Medulla oblongata (tissue), 1 donor: Measurements from ENCODE around the gene REPS2.

Source experiments
- DNase-seq: peaks from one replicate; pipeline ENCODE4 v3.0.0-alpha.2; 2015; ENCODE audit errors: extremely low spot score

Gene REPS2

GRCh38 chrX:17081968-17082367 is 135.5 kb downstream of the REPS2 start:
- DNase-seq: no peak

- DNase-seq: peak; percentile 8
Observed at GRCh38 chrX:17082831-17083230, 136.4 kb downstream of the REPS2 start.

- no peak for DNase-seq
Observed at GRCh38 chrX:17086317-17086716, 139.9 kb downstream of the REPS2 start.

GRCh38 chrX:17095161-17095560 is 148.7 kb downstream of the REPS2 start:
- no peak for DNase-seq

- no peak for DNase-seq
Observed at GRCh38 chrX:17098516-17099247, 152.2 kb downstream of the REPS2 start.

GRCh38 chrX:17104433-17104832 is 158.0 kb downstream of the REPS2 start:
- no peak for DNase-seq

- no peak for DNase-seq
Observed at GRCh38 chrX:17120816-17121215, 174.4 kb downstream of the REPS2 start.

- no peak for DNase-seq
Observed at GRCh38 chrX:17154001-17154400, 207.5 kb downstream of the REPS2 start.

- no peak for DNase-seq
Observed at GRCh38 chrX:17160975-17161374, 214.5 kb downstream of the REPS2 start.

- DNase-seq: no peak
Observed at GRCh38 chrX:17161991-17162390, 215.5 kb downstream of the REPS2 start.

GRCh38 chrX:17164079-17164478 is 217.6 kb downstream of the REPS2 start:
- DNase-seq: no peak

GRCh38 chrX:17164941-17165340 is 218.5 kb downstream of the REPS2 start:
- DNase-seq: no peak

- DNase-seq: no peak
Observed at GRCh38 chrX:17167915-17168314, 221.5 kb downstream of the REPS2 start.

GRCh38 chrX:17170973-17171372 is 224.5 kb downstream of the REPS2 start:
- no peak for DNase-seq

- DNase-seq: peak; percentile 56
Observed at GRCh38 chrX:17174671-17175070, 228.2 kb downstream of the REPS2 start.

- no peak for DNase-seq
Observed at GRCh38 chrX:17182317-17182716, 235.9 kb downstream of the REPS2 start.

GRCh38 chrX:17183566-17183965 is 237.1 kb downstream of the REPS2 start:
- no peak for DNase-seq

GRCh38 chrX:17185431-17185830 is 239.0 kb downstream of the REPS2 start:
- no peak for DNase-seq

- DNase-seq: peak; percentile 2
Observed at GRCh38 chrX:17187136-17187756, 240.8 kb downstream of the REPS2 start.

- DNase-seq: no peak
Observed at GRCh38 chrX:17192106-17192505, 245.6 kb downstream of the REPS2 start.
